C4-2B (cell line): Measurements from ENCODE around the gene MICU2.

Source experiments
- CTCF ChIP-seq: fragments of 450-650 bp; conservative IDR thresholded peaks from 2 replicates; pipeline ENCODE4 v1.5.1; 2017; ENCODE audit warnings: mild to moderate bottlenecking
- ZFX ChIP-seq: fragments of 450-650 bp; IDR thresholded peaks from 2 replicates; pipeline ENCODE4 v1.6.1; 2017

GRCh38 chr13:21541980-21542379 is 62.0 kb downstream of the MICU2 start:
- TF ChIP-seq CTCF (no peak), ZFX (no peak)
